ENCODE results near the gene GRPEL2.

GRCh38 chr5:149323621-149324205 is 21.6 kb upstream of the GRPEL2 start:
- TF ChIP-seq YY1 (IDR thresholded peaks at IDR 0.05; ENCODE audit: low read depth, low read length): no peak
- TF ChIP-seq JUN (IDR thresholded peaks at IDR 0.05; ENCODE audit: low read depth, low read length): no peak
- no peak for TF ChIP-seq CTCF (IDR thresholded peaks at IDR 0.05; ENCODE audit: control extremely low read depth in 1 of 3, insufficient read depth in 1 of 3, low read depth in 1 of 3, low read length in 3 of 3)
- no peak for TF ChIP-seq TAF1 (IDR thresholded peaks at IDR 0.05; ENCODE audit: low read depth, low read length)
- no peak for TF ChIP-seq E2F6 (IDR thresholded peaks at IDR 0.05)
- no peak for TF ChIP-seq POLR2AphosphoS5 (IDR thresholded peaks at IDR 0.05; ENCODE audit: low read depth, low read length)
- no peak for TF ChIP-seq EP300 (IDR thresholded peaks at IDR 0.05; ENCODE audit: borderline replicate concordance in 1 of 2, low read depth in 2 of 2, low read length in 2 of 2)
- TF ChIP-seq RAD21 (IDR thresholded peaks at IDR 0.05 in 1 of 2, conservative IDR thresholded peaks at IDR 0.05 in 1 of 2; ENCODE audit: low read depth in 2 of 2, low read length in 2 of 2): no peak
- no peak for TF ChIP-seq KDM4A (IDR thresholded peaks at IDR 0.05; ENCODE audit: low read depth, low read length, severe bottlenecking)
- no peak for TF ChIP-seq JUND (IDR thresholded peaks at IDR 0.05; ENCODE audit: low read length)
- TF ChIP-seq PHF8 (conservative IDR thresholded peaks at IDR 0.05; ENCODE audit: low read depth, low read length): no peak

Measured in H1 (cell line).